GM12801 (cell line): ENCODE measurements around the gene ZNF292.

Experiments
- TF ChIP-seq, protein P1 (sequence below): IDR thresholded peaks from one replicate; pipeline ENCODE4 v1.5.1; 2011; ENCODE audit warnings: control low read depth; ENCODE audit not compliant: insufficient read length; ENCODE audit errors: extremely low read depth

Gene ZNF292

DNA sequence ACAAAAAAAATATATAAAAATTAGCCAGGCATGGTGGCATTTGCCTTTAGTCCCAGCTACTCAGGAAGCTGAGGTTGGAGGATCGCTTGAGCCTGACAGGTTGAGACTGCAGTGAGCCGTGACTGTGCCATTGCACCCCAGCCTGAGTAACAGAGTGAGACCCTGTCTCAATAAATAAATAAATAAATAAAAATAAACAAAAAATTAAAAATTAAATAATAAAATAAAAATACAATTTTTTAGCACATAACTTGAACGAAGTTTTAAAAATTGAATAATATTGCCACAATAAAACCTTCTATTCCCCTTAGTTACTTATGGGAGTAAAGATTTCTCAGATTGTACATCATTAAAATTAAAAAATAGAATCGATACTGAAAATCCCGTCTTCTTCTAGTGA lies 31.3 kb upstream of the ZNF292 start:
- TF ChIP-seq, protein P1, sequence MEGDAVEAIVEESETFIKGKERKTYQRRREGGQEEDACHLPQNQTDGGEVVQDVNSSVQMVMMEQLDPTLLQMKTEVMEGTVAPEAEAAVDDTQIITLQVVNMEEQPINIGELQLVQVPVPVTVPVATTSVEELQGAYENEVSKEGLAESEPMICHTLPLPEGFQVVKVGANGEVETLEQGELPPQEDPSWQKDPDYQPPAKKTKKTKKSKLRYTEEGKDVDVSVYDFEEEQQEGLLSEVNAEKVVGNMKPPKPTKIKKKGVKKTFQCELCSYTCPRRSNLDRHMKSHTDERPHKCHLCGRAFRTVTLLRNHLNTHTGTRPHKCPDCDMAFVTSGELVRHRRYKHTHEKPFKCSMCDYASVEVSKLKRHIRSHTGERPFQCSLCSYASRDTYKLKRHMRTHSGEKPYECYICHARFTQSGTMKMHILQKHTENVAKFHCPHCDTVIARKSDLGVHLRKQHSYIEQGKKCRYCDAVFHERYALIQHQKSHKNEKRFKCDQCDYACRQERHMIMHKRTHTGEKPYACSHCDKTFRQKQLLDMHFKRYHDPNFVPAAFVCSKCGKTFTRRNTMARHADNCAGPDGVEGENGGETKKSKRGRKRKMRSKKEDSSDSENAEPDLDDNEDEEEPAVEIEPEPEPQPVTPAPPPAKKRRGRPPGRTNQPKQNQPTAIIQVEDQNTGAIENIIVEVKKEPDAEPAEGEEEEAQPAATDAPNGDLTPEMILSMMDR = no peak

DNA sequence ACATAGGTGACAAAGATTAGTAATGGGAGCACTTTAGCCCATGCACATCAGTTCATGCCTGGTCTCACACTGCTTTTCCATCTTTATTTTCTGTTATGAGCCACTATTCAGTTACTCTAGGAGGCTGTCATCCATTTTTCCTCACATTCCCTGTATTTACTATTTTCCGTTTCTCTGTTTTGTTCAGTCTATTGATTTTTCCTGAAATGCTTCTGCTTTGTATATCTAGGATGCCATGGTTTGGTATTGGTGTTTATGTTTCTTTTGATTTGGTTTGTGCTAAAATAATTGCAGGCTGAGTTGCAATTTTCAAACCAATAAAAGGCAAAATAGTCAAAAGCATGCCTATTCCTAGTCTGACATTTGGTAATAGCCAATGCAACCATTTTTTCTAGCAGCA lies 28.9 kb upstream of the ZNF292 start:
- TF ChIP-seq, protein P1 = no peak

DNA sequence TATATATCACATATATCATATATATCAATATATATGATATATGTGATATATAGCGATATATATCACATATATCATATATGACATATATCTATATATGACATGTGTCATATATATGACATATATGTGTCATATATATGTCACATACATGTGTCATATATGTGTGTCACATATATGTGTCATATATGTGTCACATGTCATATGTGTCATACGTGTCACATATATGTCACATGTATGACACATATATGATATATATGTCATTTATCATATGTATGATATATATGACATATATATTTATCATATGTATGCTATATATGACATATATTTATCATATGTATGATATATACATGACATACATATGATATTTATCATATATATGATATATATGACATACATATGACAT lies 27.6 kb upstream of the ZNF292 start:
- TF ChIP-seq, protein P1 = no peak

DNA sequence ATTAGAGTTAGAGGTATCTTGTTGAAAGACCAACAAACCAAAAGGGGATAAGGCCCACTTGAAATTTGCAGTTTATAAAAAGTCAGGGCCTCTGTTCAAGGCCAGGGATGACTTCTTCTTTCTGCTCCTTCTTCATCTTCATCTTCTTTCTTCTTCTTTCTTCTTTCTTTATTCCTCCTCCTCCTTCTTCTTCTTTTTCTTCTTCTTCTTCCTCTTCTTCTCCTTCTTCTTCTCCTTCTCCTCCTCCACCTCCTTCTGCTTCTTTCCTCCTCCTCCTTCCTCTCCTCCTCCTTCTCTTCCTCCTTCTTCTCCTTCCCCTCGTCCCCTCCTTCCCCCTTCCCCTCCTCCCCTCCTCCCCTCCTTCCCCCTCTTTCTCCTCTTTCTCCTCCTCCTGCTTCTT lies 18.4 kb upstream of the ZNF292 start:
- TF ChIP-seq, protein P1 = no peak

DNA sequence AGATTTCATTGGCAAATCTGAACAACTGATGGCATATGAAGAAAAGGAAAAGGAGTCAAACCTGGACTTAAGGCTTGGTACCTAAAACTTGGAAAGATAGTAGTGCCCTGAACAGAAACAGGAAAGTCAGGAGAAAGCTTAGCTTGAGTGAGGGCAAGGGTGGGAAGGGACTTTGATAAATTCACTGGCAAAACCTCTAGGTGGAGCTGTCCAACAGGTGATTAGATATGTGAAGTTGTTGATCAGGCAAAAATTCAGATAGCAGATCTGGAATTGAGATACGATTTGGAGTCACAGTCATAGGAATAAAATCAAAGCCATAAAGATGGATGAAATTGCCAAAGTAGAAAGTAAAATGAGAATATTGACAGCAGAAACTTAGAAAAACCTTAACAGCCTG lies 16.1 kb upstream of the ZNF292 start:
- TF ChIP-seq, protein P1 = no peak

DNA sequence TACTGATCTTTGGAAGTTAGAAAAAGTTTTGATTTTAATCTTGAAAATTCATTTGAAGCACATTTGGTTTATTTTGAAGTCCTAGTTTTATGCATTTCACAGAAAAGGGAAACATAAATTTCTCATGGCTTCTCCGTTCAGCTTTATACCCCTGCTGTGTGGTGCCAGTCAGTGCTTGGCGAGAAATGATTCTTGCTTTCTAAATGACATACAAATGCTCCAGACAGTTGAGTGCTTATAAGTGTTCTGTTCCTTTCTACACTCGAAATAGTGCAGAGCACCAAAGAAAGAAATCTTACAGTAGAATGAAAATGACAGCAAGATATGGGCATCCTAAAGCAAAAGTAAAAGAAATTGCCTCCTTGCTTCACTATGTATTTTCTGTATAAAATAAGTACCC lies 9.0 kb upstream of the ZNF292 start:
- TF ChIP-seq, protein P1 = no peak

DNA sequence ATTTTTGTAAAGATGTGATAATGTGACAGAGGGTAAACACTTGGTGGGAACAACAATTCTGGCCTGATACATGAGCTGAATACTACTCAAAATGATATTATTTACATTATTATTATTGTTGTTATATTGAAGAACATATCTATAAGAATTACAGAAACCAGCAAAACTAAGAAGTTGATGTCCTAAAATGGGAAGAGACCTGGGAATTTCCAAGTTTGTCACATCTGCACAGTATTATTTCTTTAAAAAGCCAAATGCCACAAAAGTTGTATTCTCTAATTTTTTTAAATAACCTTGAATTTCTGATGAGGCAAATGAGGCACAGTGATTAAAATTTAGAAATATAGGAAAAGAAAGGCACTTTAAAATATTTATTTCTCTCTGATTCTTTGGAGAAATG lies 5.0 kb upstream of the ZNF292 start:
- TF ChIP-seq, protein P1 = no peak

DNA sequence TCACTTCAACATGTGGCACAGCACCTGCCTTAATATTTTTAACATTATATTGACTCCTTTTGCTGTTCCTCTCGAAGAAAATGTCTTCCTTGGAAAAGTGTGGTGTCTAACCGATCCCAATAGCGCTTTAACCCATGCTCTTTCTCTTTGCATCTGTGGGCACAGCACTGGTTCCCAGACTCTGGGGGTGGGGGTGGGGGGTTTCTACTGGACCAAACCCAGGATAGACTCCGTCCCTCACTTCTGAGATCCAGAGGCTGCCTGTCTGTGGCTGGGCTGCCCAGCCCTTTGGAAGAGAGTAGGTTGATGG lies 3.9 kb upstream of the ZNF292 start:
- TF ChIP-seq, protein P1 = no peak
